GM12892 (cell line): ENCODE results near the gene SLC23A1.

Source experiments
- POLR2A ChIP-seq: IDR thresholded peaks from 2 replicates; pipeline ENCODE4 v1.6.1; 2011; ENCODE audit warnings: low read depth, low read length, control low read depth
- POLR2AphosphoS5 ChIP-seq: IDR thresholded peaks from 2 replicates; pipeline ENCODE4 v1.6.1; 2011; ENCODE audit warnings: low read depth, low read length, control low read depth

DNA sequence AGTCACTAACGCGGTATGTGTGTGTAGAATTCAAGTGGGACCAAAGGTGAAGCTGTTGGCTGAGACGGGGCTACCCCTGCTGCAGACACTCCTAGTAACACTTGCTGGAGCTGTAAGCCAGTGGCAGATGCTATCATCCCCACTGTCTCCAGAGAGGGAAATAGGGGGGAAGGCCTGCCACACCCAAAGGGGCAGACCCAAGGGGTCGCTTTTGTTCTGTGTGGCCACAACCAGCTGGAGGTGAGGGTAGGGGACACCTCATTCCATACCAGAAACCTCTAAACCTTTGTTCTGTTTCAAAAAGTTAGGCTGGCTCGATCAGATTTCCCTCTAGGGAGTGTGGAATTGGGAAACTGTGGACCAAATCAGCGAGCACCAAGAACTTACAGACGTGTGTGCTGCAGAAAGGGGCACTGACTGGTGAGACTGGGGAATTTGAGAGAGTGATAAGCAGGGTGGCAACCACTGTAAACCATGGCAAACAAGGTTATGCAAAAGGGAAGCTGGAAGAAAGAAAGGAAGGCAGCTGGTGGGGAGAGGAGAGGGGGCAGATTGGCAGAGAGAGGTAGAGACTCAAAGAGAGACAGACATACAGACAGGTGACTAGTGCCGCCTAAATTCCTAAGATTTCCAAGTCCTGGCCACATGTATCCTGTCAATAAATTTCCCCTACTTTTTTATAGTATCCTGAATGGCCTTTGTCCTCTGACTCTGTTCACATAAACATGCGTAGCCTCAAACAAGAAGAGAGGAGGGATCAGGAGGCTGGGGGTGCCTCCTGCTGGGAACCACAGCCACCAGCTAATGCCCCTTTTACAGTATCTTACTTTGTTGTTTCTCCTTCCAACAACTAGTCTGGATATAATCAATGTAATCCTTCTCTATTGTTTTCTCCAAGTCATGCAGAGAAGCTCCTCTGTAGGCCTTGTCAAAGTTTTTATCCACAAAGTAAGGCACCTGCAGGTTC is 36.4 kb upstream of the SLC23A1 start:
- no peak for TF ChIP-seq POLR2A
- TF ChIP-seq POLR2AphosphoS5: no peak
